ENCODE results near the gene PDE2A.

DNA sequence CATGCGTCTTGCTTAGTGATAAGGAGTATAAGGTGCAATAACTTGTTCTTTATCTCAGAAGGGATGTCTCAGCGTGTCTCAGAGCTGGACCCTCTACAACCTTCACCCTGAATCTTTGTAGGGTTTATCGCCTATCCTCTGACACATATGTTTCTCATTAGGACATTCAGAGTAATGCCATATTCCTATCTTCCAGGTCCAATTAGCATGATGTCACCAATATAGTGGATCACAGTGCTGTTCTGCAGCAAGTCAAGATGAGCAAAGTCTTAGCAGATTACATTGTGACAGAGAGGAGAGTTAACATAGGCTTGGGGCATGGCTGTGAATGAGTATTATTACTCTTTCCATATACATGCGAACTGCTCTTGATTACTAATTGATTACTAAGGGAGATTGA, 129.6 kb downstream of the PDE2A start:
- TF ChIP-seq CTCF (IDR thresholded peaks at IDR 0.05) = no peak
- no peak for TF ChIP-seq EZH2 (IDR thresholded peaks at IDR 0.05)
- no peak for TF ChIP-seq EZH2phosphoT487 (IDR thresholded peaks at IDR 0.05)

All from neural progenitor cell (in vitro differentiated cells).